ENCODE results near the gene CXCL11. TPM values are rescaled to one million over a fixed set of nuclear protein-coding genes. Genes with fewer than 3 reads are reported as not detected.
"Not testable (repeated sequence)": the region's sequence is repeated elsewhere in the genome, so short reads cannot be mapped to it uniquely, and the experiment has no call there.

The CXCL11 gene
- total RNA-seq, 1 donor from 2014 or later, result 6.4 TPM

DNA sequence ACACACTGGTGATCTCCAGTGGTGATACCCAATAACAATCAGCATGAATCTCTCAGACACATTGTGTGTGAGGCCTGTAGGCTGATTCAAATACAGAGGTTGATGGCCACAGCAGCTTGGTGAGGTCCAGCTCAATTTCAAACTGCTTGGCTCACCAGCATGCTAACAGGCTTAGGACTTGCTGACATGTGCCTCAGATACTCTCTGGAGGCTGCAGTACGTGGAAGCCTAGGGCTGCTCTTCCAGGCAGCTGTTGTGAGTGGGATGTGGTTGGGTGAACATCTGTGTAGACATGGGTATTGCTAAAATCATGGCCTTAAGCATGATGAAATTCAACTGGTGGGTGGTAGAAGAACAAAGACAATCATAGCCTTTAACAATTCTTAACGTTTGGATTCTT, 32.8 kb downstream of the CXCL11 start:
- no peak for DNase-seq (ENCODE audit: extremely low read depth, low read depth, low spot score)

DNA sequence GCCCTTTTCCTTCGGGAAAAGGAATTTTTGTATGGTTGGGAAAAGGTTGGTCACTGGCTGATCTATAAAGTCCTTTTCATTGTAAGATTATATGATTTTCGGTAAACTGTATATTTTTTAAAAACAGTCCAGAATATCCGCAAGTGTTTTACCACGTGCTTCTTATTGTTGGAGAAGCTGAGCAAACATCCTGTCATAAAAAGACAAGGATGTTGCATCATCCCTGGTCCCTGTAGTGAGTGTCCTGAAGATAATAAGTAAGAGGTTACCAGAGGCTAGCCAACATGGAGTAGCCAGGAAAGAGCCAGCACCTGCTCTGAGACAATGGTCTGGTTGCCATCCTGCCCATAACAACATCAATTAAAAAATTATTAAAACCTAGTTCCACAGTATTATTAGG, 33.7 kb downstream of the CXCL11 start:
- DNase-seq (ENCODE audit: extremely low read depth, low read depth, low spot score), result peak; percentile 45

DNA sequence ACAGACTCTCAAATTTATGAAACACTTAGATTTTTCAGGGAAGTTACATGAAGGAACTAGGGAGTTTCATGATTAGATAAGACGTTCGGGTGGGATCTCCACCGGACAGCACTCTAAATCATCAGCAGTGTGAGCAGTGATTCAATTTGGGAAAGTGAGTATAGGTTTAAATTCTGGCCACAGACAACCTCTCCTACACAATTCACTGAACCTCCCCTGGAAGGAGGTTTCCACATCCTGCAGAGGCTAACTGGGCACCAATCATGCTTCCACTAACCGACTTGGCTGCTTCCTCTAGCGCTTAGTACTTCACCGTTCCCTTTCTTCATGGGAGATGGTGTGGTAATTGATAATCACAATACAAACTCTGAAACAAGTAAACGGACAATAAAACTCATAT, 34.2 kb downstream of the CXCL11 start:
- no peak for DNase-seq (ENCODE audit: extremely low read depth, low read depth, low spot score)

DNA sequence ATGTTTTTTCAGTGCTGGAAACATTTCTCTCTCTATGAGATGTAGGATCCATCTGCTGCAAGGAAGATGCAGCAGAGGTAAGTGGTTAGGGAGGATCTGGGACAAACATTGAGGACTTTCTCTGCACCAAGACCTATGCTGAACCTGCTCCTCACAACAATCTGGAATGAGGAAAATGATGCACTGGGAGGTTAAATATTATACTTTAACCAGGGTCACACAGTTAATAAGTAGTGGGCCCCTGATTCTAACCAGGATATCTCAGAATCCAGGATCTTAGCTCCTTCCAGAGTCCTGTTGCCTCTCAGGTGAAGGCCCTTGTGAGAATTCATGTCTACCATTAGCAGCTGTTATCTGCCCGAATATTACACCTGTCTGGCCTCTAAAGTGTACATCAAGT, 35.6 kb downstream of the CXCL11 start:
- no peak for DNase-seq (ENCODE audit: extremely low read depth, low read depth, low spot score)

DNA sequence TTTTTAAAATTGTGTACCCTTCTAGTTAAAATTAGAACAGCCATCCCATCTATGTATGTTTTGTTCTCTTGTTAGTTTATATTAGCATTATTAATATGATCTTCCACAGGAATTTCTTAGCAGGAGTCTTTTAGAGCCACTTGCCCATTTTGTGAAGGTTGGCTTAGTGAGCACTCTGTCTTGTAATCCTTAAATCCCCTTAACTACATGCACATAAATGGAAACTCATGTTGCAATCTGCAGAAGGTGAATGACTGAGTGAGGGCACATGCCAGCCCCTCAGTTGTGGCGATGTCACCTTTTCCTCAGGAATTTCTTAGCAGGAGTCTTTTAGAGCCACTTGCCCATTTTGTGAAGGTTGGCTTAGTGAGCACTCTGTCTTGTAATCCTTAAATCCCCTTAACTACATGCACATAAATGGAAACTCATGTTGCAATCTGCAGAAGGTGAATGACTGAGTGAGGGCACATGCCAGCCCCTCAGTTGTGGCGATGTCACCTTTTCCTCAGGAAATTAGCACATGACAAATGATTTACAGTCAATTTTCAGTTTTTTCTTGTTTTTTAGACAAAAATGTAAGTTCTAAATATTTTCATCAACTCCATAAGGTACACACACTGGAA, 37.2 kb downstream of the CXCL11 start:
- DNase-seq (ENCODE audit: extremely low read depth, low read depth, low spot score), result not testable (repeated sequence)

DNA sequence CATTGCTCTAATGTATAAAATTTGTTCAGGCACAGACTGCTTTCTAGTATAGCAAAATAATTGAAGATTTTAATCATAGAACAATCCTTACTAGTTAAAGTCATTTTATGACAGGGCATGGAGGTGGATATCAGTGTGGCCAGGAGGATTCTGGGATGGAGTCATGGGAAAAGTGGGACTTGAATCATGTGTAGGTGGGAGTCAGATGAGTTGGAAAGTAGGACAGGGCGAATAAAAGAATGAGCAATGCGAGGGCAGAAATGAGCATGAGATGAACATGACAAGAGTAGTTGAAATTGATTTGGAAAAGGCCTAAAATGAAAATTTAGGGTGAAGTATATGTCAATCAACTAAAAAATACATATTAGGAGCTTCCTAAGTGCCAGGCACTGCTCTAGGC, 37.9 kb downstream of the CXCL11 start:
- DNase-seq (ENCODE audit: extremely low read depth, low read depth, low spot score), result no peak

DNA sequence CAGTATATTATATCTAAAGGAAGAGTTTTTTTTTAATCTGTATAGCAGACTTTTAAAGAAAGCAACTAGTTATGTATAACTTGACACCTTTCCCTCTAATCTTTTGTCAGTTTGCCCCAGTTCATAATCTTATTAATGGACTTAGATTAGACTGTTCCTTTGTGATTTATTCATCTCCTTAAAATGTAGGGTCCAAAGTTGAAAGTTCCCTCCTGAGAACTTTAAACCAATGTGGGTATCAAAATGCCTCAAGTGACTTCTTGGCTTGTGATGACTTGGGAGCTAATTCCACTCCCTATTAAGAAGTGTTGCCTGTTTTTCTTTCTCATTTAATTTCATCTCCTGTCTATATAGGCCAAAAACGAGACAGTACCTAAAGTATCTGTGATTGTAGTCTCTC, 38.8 kb downstream of the CXCL11 start:
- no peak for DNase-seq (ENCODE audit: extremely low read depth, low read depth, low spot score)

DNA sequence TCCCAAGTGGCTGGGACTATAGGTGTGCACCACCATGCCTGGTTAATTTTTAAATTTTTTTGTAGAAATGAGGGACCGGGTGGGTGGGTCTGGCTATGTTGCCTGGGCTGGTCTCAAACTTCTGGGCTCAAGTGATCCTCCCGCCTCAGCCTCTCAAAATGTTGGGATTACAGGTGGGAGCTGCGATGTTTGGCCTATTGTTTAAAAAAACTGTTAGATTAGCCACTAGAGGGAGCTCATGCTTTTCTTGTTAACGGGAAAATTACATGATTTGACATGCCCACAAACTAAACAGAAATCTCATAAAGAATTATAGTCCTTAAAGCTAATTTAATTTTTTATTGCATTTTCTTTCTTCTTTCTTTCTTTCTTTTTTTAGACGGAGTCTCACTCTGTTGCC, 40.1 kb downstream of the CXCL11 start:
- DNase-seq (ENCODE audit: extremely low read depth, low read depth, low spot score), result no peak

DNA sequence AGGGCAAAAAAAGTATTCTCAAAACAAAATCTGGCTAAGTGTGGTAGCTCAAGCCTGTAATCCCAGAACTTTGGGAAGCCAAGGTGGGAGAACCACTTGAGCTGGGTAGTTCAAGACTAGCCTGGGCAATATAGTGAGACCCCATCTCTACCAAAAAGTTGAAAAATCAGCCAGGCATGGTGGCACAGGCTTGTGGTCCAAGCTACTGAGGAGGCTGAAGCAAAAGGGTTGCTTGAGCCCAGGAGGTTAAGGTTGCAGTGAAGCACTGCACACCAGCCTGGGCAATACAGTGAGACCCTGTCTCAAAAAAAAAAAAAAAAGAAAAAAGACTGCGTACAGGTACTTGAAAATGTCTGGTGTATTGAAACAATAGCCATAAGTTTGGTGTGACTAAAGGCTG, 43.4 kb downstream of the CXCL11 start:
- DNase-seq (ENCODE audit: extremely low read depth, low read depth, low spot score), result no peak

DNA sequence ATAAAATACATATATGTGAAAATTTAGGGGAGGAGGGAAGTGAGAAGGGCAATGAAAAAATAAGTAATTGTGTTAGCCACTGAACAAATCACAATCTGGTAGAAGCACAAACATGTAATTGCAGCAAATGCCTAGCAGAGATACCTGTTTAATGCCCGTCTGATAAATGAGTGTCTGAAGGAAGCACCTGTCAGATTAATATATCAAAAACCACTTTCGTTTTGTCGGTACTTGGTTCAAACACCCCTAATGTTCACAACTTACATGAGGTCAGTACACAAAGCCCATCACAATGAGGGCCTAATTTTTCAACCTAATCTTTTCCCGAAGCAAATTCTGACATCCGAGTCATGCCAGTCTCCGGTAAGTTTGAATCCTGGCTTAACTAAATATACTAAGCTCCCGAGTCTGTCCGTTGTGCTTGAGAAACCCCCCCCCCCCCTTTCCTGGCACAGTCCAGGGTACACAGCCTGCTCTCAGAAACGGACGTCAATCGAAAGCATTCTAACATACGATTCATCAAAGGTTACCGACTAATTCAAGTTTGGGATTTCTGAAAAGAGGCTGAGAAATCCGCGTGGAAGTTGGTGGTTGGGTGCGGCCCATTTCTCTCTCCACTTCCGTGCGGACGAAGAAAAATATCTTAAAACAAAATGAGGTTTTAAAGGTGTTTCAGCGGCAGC, 45.9 kb downstream of the CXCL11 start:
- DNase-seq (ENCODE audit: extremely low read depth, low read depth, low spot score), result no peak

DNA sequence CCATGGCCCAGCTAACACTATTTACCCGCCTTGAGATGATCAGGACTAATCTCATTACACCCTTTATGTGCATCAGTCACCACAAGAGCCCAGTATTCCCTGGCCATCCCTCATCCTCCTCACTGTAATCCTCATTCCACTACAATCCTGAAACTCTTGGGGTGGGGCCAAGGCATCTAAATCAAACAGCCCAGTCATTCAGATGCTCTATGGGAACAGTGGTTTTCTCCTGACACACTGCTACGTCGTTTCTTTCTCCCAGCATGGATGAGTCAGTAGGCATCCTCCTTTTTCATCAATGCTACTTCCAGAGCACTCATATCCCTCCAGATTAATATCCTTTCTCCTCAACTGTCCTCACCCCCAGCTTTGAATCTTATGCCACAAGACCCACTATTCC, 50.8 kb downstream of the CXCL11 start:
- no peak for DNase-seq (ENCODE audit: extremely low read depth, low read depth, low spot score)

Other genes with a start within 250 kb of the CXCL11 start
- gene PPEF2, start 133.6 kb downstream of the CXCL11 start, total RNA-seq, result not detected in 2 replicates
- gene NAAA, start 95.1 kb downstream of the CXCL11 start, total RNA-seq, result 43.1 and 98.4 TPM in 2 replicates
- gene SDAD1, start 45.1 kb downstream of the CXCL11 start, total RNA-seq, result 36.9 and 43.7 TPM in 2 replicates
- not detected in 2 replicates for gene CXCL9, start 28.6 kb downstream of the CXCL11 start, total RNA-seq
- 2.7 and 12.7 TPM in 2 replicates for gene CXCL10, start 12.6 kb downstream of the CXCL11 start, total RNA-seq
- gene ART3, start 38.6 kb upstream of the CXCL11 start, total RNA-seq, result 1.2 and 1.4 TPM in 2 replicates
- gene NUP54, start 112.3 kb upstream of the CXCL11 start, total RNA-seq, result 24.8 and 28.5 TPM in 2 replicates
- gene SCARB2, start 177.8 kb upstream of the CXCL11 start, total RNA-seq, result 154 and 216 TPM in 2 replicates
- 0.44 TPM in 1 of 2 replicates, not detected in the other for gene FAM47E, start 215.7 kb upstream of the CXCL11 start, total RNA-seq

Data from glomerular endothelial cell (primary cell).